ENCODE data around the gene ABCB9. TPM values are rescaled to one million over a fixed set of nuclear protein-coding genes. Genes with fewer than 3 reads are reported as not detected.

The ABCB9 gene
- total RNA-seq, 1 donor from 2014 or later: 1.6 TPM

DNA sequence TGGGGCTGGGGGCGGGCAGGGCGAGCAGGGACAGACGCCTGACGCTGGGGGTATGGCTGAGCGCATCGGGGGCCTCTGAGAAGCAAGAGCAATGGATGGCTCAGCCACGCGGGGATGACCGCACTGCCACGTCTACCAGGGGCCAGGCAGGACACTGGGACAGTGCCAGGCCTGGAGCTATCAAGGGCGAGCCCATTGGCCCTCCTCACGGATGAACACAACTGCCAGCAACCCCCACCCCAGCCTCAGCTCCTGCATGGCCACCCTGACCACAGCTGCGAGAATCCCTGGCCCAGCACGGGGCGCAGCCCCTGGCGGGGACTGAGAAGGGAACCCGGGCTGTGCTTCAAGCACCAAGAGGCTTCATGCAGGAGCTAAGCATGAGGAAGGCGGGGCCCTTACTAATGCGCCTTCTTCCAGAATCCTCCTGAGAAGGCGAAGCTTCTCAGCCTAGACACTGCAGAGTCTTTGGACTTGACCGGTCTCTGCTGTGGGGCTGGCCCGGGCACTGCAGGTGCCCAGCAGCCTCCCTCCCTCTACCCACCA is 23.7 kb upstream of the ABCB9 start:
- TF ChIP-seq, protein P1, sequence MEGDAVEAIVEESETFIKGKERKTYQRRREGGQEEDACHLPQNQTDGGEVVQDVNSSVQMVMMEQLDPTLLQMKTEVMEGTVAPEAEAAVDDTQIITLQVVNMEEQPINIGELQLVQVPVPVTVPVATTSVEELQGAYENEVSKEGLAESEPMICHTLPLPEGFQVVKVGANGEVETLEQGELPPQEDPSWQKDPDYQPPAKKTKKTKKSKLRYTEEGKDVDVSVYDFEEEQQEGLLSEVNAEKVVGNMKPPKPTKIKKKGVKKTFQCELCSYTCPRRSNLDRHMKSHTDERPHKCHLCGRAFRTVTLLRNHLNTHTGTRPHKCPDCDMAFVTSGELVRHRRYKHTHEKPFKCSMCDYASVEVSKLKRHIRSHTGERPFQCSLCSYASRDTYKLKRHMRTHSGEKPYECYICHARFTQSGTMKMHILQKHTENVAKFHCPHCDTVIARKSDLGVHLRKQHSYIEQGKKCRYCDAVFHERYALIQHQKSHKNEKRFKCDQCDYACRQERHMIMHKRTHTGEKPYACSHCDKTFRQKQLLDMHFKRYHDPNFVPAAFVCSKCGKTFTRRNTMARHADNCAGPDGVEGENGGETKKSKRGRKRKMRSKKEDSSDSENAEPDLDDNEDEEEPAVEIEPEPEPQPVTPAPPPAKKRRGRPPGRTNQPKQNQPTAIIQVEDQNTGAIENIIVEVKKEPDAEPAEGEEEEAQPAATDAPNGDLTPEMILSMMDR (IDR thresholded peaks at IDR 0.05; ENCODE audit: borderline replicate concordance): no peak
- Histone ChIP-seq H3K4me1 (peaks cover 8% of the 10 kb centered on the region), H3K27me3 (ENCODE audit: low read depth) (no peaks in the 10 kb centered on the region), H3K27ac (replicated peaks) (no peak overlapping the region), H3K4me3 (no peak overlapping the region), H3K9me3 (replicated peaks) (no peaks in the 10 kb centered on the region), H3K36me3 (peaks cover 68% of the 10 kb centered on the region)
- no peak for DNase-seq
- intact Hi-C loops (cut with micrococcal nuclease): loop anchor here (10.0 kb wide), 1 partner anchor 245 kb away; the partner anchor contains the start of genes MPHOSPH9 and MTRFR

DNA sequence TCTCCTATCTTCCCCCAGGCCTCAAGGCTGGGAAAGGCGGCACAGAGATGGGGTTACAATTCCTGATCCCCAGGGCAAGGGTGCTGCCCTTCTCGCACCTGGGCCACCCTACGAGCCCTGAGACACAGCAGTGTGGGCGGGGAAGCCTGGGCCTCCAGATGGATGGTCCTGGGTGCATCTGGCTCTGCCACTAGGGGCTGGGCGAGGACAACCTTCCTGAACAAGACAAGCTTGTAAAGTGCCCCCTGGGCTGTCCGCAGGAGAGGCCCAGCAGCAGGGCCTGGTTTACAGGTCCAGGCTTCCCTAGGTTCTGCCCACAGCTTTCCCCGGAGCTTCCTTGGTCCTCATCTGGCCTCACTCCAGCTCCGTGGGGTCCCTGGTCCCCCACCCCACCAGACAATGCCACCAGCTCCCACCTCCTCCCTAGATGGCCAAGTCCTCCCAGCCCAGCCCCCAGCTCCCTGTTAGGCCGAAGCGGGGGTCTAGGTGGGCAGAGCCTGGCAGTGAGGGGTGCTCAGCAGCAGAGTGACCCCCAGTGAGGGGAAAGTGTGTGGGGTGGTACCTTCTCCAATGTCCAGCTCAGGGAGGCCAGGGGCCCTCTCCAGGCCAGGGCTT is 23.1 kb upstream of the ABCB9 start:
- Histone ChIP-seq H3K36me3 (peaks cover 66% of the 10 kb centered on the region), H3K4me3 (no peak overlapping the region), H3K9me3 (replicated peaks) (no peaks in the 10 kb centered on the region), H3K4me1 (peaks cover 14% of the 10 kb centered on the region), H3K27me3 (ENCODE audit: low read depth) (no peaks in the 10 kb centered on the region), H3K27ac (replicated peaks) (no peak overlapping the region)
- TF ChIP-seq, protein P1 (IDR thresholded peaks at IDR 0.05; ENCODE audit: borderline replicate concordance): no peak
- intact Hi-C loops (cut with micrococcal nuclease): loop anchor here (10.0 kb wide), 1 partner anchor 245 kb away; the partner anchor contains the start of genes MPHOSPH9 and MTRFR
- no peak for DNase-seq

DNA sequence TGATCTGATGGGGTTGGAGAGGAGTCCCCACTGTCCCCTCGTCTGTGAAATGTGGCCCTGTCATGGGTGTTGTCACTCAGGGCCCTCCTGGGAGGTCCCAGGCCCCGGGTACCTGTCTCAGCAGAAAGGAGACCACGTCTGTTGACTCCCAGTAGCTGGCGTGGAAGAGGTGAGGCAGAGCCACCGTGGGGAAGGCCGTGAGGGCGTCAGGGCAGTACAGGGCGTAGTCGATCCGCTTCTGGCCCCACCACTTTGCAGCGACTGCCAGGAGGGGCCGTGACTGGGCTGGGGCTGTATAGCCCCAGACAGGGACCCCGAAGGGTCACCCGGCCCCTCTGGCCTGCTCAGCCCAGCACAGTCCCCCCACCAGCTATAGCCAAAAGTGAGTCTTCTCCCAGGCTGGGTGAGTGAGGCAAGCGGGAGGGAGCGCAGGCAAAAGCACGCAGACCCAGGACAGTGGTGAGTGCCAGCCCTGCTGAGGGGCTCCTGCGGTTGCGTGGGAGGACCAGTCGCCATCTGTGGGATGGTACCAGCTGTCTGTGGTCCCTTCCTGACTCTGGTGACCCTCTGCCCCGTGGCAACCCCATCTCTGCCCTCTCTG is 22.4 kb upstream of the ABCB9 start:
- H3K36me3 ChIP-seq: peaks cover 66% of the 10 kb centered on the region
- intact Hi-C loops (cut with micrococcal nuclease): loop anchor here (10.0 kb wide), 1 partner anchor 246 kb away; the partner anchor contains the start of genes MPHOSPH9 and MTRFR
- peaks cover 20% of the 10 kb centered on the region for H3K4me1 ChIP-seq
- no peak overlapping the region for H3K4me3 ChIP-seq
- TF ChIP-seq, protein P1 (IDR thresholded peaks at IDR 0.05; ENCODE audit: borderline replicate concordance): no peak
- no peak for DNase-seq
- H3K27ac ChIP-seq (replicated peaks): no peak overlapping the region
- no peaks in the 10 kb centered on the region for H3K9me3 ChIP-seq (replicated peaks)
- H3K27me3 ChIP-seq (ENCODE audit: low read depth): no peaks in the 10 kb centered on the region

DNA sequence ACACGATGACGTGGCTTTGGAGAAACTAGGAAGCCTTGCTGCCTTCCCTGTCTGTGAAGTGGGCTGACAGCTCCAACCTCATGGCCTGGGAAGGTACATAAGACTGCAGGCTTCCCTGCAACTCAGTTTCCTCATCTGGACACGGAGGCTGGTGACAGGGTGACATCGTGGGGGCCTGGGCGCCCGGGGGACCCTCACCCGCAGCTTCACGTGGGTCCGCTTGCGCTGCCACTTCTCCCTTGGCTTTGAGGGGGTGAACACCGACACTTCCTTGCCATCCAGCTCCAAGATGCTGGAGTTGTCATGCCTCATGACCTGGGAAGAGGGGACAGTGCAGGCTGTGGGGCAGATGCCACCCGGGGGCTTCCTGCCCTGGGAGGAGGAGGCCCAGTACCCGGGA is 21.8 kb upstream of the ABCB9 start:
- Histone ChIP-seq H3K4me3 (no peak overlapping the region), H3K4me1 (peaks cover 27% of the 10 kb centered on the region), H3K9me3 (replicated peaks) (no peaks in the 10 kb centered on the region), H3K27ac (replicated peaks) (no peak overlapping the region), H3K27me3 (ENCODE audit: low read depth) (no peaks in the 10 kb centered on the region), H3K36me3 (peaks cover 67% of the 10 kb centered on the region)
- no peak for DNase-seq
- intact Hi-C loops (cut with micrococcal nuclease): loop anchor here (10.0 kb wide), 1 partner anchor 247 kb away; the partner anchor contains the start of genes MPHOSPH9 and MTRFR
- TF ChIP-seq, protein P1 (IDR thresholded peaks at IDR 0.05; ENCODE audit: borderline replicate concordance): no peak

DNA sequence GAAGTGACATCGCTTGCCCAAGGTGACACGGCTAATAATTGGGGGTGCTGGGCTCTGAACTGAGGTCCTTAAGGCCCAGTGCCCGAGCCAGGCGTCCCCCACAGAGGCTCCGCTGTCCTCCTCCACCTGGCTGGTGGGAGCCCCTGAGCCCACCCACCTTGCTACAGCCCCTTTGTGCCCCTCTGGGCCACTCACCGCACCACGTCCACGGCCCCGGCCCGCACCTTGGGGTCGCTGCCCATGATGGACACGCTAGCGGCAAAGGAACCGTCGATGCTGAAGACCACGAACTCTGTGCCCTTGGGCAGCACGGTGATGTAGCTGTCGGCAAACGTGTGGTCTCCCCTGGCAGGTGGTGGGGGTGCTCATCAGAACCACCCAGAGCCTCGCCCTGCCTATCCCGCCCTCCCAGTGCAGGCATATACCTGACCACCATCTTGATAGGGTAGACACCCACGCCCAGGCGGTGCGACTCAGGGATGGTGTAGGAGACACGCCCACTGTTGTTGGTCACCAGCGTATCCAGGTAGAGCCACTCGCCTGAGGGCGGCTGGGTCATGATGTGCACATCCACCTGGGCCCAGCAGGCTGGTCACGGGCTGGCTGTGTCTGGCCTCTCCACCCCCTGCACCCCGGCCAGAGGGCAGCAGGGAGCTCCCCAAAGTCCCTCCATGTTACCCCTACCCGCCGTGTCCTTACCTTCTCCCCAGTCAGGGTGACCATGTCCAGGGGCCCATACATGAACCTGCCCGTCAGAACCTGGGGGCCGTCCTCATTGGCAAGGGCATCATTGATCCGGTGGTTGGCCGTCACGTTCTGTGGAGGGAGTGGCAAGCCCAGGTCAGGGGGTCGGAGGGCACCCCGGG is 21.1 kb upstream of the ABCB9 start:
- Histone ChIP-seq H3K4me1 (peaks cover 34% of the 10 kb centered on the region), H3K36me3 (peaks cover 69% of the 10 kb centered on the region), H3K27ac (replicated peaks) (no peak overlapping the region), H3K9me3 (replicated peaks) (no peaks in the 10 kb centered on the region), H3K4me3 (no peak overlapping the region), H3K27me3 (ENCODE audit: low read depth) (no peaks in the 10 kb centered on the region)
- DNase-seq: no peak
- TF ChIP-seq, protein P1 (IDR thresholded peaks at IDR 0.05; ENCODE audit: borderline replicate concordance): no peak
- intact Hi-C loops (cut with micrococcal nuclease): loop anchor here (10.0 kb wide), 1 partner anchor 247 kb away; the partner anchor contains the start of genes MPHOSPH9 and MTRFR

Measured in left ventricle myocardium inferior (tissue), 1 donor.